ENCODE results near the gene FUT7.

The FUT7 gene

GRCh38 chr9:137032858-137033257 lies 970 bp upstream of the FUT7 start:
- no peak for DNase-seq

DNA sequence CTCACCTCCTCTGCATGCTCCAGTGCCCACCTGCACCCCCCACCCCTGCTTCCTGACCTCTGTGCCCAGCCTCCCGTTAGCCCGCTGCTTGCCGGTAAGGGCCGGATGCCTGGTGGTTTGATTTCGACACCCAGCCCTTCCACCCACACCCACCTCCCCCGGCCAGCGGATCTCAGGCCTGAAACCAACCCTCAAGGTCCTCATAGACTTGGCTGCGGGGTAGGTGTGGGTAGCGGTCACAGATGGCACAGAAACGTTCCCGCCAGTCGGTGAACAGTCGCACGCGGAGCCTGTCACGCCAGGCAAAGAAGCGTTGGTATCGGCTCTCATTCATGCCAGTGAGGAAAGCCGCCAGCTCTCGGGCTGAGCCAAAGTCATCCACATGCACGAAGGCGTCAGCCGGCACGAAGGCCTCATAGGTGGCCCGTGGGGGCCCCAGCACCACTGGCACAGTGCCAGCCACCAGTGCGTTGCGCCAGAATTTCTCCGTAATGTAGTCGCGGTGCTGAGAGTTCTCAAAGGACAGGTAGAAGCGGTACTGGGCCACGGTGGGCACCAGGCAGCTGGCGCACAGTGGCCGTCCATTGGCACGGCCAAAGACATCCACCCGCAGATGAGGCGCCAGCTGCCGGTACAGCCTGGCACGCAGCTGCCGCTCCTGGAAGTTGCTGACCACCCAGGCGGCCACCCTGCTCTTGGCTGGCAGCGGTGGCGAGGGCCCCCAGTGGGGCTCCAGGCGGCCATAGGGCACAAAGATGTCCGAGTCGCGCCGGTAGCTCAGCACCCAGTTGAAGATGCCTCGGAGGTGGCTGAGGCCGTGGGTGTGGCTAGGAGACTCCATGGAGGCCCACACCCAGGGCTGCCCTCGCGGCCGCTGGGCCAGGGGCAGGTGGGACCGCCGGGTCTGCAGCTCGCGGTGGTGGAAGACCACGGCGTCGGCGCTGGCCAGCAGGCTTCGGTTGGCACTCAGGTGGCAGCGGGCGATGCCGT lies 1.1 kb downstream of the FUT7 start:
- DNase-seq: peak in 1 of 2 experiments; percentile 34

GRCh38 chr9:137030006-137030405 lies 1.9 kb downstream of the FUT7 start:
- DNase-seq: no peak

- DNase-seq: peak; percentile 50 to 74
Observed at GRCh38 chr9:137029058-137029936, 2.6 kb downstream of the FUT7 start.

DNA sequence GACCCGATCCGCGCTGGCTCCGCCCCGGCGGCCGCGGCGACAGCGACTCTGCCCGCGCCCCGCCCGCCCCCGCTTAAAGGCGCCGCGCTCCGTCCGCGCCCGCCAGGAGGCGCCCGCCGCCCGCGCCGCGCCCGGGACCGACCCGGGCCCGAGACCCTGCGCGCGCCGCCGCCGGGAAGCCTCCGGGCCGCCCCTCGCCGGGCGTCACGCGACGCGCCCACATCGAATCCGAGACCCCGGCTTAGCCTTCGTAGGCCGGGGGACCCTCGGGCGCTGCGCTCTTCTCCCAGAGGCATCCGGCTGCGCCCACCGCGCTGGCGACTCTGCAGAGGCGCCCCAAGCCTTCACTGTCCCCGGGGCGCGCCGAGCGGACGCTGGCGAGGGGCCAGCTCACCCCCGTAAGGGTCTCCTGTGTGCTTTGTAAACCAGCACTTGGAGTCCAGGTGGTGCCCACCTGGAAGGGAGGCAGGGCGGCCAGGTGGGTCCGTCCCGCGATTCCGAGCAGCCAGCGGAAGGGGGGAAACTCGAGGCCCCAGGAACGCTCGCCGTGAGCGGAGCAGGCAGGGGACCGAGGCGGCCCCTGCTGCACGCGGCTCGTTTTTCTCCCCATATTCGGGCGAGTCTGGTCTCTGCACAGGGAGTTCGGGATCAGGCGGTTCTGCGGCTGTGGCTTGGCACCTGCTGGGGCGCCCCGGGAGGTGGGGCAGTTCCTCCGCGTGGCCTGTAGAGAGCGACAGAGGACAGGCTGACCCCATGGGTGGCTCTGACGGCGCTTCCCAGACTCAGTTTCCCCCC lies 3.4 kb downstream of the FUT7 start:
- DNase-seq: peak; percentile 47 to 70

DNA sequence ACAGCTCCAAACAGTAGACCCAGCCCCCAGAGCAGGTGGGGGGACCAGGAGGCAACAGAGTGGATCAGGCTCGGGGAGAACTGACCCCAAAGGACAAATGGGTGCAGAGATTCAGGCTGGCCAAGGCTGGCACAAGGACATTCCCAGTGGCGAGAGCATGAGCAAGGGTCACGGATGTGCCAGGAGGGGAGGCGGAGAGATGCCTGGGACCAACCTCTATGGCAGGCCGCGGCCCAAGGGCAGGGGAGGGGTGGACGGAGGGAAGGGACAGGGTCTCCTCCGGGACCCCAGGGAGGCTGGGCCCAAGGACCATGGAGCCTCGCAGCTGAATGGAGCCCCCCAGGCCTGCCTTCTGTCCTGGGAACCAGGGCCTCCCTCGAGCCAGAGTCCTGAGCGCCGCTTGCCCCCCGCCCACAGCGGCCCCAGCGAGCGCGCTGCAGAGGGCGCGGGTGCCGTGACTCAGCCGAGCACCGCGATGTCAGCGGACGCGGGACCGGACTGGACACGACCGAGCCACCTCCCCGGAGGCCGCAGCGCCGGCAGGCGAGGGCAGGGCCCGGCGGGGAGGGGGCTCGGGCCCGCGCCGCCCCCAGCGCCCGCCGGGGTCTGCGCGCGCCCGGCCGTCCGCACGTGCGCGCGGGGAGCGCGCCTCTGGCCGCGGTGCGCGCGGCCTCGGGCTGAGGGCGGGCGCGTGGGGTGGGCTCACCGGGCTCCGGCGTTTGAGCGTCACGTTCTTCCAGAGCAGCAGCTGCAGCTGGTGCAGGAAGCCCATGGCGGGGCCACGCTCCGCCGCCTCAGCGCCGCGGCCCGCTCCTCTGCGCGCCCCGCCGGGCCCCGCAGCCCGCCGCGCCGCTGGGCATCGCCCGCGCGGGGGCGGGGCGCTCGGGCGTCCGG lies 4.3 kb downstream of the FUT7 start, which contains the start of gene ABCA2:
ABCA2 (minus strand) TSS at position 869 of the 894 bp plus-strand sequence; CDS start at position 772, 97 bp downstream.
- no peak for DNase-seq

DNA sequence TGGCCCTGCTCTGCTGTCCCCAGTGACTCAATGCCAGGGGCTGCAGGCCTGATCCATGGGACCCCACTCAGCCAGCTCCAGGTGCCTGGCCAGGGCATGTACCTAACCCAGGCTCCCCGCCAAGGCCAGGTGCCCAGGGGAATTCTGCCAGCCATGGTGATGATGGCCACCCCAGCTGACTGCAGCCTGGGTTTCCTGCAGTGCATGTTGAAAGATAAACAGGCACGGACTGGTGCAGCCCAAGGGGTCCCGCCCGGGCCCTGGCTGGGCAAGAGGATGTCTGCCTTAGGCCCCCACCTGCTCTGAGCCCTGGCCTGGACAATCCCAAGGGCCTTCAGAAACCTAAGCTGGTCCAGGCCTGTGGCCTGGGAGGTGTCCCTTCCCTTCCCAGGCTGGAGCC lies 5.1 kb downstream of the FUT7 start:
- no peak for DNase-seq

DNA sequence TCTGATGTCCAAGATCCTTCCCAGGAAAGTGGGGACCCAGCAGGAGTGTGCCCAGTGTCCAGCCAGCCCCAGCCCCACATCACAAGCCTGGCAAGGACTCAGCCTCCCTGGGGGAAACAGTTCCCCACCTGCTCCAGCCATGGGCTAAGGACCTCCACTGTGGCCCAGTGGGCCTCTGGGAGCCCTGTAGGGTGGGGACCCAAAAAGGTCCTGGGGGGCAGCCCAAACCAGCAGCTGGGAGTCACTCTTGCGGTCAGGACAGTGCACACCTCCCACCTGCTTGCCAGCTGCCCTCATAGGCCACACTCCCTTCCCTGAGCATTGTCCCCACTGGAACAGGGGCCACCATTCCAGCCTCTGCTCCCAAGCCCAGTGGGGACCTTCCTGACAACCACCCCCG lies 5.5 kb downstream of the FUT7 start:
- no peak for DNase-seq

GRCh38 chr9:137025517-137025966 lies 6.3 kb downstream of the FUT7 start:
- no peak for DNase-seq

DNA sequence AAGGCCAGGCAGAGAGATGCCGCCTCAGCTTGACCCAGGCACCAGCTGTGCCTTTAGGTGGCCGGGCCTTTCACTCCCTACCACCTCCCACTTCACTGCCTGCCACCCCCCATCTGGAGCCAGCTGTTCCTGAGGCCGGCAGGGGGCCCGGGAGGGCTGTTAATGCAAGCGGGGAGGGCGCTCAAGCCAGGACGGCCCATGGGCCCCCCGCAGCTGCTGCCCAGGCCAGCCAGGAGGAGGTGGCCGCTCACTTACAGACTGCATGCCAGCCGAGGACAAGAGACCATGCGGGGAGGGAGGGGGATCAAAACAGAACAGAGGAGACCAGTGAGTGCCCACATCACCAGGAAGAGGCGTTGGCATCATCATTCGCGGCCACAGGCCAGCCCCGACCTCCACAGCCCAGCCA lies 8.3 kb downstream of the FUT7 start:
- no peak for DNase-seq

GRCh38 chr9:137023157-137023556 lies 8.7 kb downstream of the FUT7 start:
- DNase-seq: no peak

DNA sequence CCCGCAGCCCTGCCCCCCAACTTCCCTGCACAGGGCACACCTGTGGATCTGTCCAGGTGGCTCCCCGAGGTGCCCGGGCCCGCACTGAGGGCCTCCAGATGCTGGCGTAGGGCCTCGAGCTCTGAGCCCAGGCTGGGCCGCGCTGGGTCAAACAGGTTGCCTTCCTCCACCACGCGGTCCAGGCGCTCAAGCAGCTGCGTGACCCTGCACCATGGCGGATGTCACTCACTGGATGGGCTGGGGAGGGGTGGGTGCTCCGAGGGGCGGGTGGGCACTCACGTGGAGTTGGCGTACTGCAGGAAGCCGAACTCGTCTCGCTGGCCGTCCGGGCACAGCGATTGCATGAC lies 9.3 kb downstream of the FUT7 start:
- DNase-seq: no peak

DNA sequence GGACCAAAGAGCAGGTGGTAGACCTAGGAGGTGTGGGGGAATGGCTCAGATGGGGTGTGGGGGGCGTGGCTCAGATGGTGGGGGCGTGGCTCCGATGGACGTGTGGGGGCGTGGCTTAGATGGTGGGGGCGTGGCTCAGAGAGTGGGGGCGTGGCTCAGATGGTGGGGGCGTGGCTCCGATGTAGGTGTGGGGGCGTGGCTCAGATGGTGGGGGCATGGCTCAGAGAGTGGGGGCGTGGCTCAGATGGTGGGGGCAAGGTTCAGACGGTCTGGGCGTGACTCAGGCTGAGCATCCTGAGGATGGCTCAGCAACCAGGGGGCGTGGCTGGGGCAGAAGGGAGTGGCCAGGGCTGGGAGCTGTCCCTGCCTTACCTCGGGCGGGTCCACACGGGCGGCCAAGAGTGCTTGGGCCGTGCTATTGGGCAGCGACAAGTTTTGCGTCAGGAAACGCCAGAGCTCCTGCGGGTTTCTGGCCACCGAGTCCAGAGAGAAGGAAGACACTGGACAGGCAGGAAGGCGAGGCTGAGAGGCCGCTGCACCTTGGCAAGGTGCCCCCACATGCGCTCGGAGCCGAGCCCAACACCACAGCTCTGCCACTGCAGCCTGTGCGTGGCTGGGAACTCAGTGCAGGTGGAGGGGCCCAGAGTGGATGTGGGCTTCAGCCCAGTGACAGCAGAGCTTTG lies 9.8 kb downstream of the FUT7 start:
- peak; percentile 64 to 71 for DNase-seq

DNA sequence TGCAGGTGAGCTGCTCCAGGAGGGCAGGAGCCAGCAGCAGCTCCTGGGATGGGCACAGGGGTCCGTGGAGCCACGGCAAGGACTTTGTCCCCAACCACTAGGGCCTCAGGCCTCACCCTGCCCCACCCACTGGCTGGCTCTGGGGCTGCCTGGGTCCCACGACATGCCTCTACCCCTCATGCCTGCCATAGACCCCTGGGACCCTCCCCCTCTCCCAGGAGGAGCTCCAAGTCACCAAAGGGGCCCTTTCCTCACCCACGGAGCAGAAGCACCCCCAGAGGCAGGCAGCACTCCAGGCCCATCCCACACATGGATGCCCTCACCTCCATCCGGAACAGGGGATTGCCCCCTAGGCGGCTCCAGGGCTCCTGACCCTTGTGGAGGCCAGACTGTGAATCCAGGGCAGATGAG lies 10.3 kb downstream of the FUT7 start:
- no peak for DNase-seq

- no peak for DNase-seq
Observed at GRCh38 chr9:137020771-137021567, 10.9 kb downstream of the FUT7 start.

DNA sequence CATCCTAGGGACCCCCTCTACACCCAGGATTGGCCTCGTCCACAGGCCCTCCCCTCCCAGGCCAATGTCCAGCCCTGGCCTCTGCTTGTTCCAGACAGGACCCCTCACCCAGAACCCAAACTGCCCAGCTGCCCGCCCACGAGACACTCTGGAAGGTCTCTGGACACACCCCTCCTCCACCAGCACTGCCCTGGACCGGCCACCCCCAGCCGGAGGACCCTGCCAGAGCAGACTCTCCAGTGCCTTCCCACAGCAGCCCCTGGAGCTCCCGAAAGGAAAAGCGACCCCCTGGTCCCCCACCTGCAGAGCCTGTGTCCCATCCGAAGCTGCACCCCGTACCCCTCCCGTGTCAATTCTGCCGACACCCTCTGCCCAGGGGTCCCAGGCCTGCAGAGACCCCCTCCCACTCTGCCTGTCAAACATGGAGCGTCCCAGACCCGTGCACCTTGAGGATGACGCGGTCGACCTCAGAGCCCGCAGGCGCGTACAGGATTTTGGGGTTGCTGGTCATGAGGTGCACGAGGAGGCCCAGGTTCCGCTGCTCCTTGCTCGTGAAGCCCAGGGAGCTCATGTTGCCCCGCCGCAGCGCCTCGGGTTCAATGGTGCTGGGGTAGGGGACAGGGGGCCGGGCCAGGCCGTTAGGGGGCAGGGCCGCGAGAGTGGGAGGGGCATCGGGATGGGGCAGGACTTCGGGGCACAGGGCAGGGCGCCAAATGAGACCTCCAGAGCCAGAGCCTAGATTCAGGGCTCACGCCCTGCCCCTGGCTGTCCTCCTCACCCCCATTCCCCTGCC lies 11.8 kb downstream of the FUT7 start:
- no peak for DNase-seq

DNA sequence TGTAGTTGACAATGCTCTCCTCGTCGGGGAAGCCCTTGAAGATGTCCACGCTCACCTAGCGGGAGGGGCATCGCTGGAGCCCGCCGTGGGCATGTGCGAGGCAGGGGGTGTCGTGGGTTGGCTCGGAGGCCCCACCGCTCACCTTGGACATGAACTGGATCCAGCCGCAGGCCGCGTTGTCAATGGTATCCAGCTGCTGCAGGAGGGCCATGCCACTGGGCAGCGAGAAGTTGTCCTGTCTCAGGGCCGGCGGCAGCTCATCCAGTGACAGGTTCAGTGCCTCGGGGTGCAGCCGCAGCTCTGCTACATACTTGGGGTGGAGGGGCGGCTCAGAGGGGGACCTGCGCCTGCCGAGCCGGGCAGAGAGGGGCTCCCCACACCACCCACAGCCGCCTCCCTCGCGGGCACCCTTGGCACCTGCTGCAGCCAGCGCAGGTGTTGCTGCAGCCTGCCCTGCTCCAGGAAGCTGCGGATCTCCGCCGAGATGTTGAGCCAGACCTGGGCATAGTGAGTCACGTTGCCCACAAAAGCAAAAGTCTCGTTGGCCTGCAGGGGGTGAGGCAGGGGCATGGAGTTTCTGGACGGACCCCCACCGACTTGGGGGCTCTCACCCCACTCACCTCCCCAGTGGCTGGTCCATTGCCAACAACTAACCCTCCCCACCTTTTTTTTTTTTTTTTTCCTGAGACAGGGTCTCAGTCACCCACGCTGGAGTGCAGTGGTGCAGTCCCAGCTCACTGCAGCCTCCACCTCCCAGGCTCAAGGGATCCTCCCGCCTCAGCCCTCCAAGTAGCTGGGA lies 12.9 kb downstream of the FUT7 start:
- DNase-seq: no peak

GRCh38 chr9:137017791-137018497 lies 13.9 kb downstream of the FUT7 start:
- DNase-seq: no peak

Data from stimulated activated CD4-positive, alpha-beta T cell treated with anti-CD3 and anti-CD28 coated beads, Interleukin-4, amount 100 ng/mL, for 4 hours (primary cell).